Stimulated activated CD8-positive, alpha-beta memory T cell treated with anti-CD3 and anti-CD28 coated beads, Interleukin-4, amount 100 ng/mL, for 4 hours (primary cell): Measurements from ENCODE around the gene PDCD7.

Source experiments
- DNase-seq, 2 donors: peaks; one replicate each; pipeline ENCODE4 v3.0.0-alpha.2; 2020; ENCODE audit warnings: low read depth in 2 of 2, low spot score in 1 of 2

PDCD7 gene

GRCh38 chr15:65092911-65093792 lies 40.5 kb downstream of the PDCD7 start:
- no peak for DNase-seq

GRCh38 chr15:65091946-65092770 lies 41.5 kb downstream of the PDCD7 start:
- no peak for DNase-seq

DNA sequence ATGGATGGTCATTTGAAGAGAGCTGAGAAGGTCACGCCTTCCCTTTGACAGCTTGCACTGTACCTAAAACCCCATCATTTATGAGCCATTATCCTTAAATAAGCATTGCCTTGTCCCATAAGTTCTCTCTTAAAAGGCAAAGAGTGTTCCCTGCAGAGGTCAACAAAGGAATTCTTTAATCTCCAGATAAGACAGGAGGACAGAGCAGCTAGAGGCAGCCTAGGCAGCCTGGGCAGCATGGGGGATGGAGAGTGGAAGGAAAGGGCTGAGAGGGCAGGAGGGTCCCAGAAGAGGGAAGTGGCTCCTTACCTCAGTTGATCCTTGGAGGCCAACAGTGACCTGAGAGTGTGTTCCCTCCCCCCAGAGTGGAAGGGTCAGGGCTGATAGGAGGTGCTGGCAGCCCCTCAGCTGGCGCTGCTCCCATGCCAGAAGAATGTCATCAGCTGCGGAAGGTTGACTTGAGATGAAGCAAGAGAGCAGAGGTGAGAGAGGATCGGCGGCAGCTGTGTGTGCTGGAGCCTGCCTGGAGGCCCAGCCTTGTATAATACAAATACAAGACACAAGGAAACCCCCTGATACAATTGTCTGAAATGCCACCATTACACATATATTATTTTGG lies 44.3 kb downstream of the PDCD7 start:
- DNase-seq: no peak

GRCh38 chr15:65088643-65089021 lies 45.0 kb downstream of the PDCD7 start:
- no peak for DNase-seq

DNA sequence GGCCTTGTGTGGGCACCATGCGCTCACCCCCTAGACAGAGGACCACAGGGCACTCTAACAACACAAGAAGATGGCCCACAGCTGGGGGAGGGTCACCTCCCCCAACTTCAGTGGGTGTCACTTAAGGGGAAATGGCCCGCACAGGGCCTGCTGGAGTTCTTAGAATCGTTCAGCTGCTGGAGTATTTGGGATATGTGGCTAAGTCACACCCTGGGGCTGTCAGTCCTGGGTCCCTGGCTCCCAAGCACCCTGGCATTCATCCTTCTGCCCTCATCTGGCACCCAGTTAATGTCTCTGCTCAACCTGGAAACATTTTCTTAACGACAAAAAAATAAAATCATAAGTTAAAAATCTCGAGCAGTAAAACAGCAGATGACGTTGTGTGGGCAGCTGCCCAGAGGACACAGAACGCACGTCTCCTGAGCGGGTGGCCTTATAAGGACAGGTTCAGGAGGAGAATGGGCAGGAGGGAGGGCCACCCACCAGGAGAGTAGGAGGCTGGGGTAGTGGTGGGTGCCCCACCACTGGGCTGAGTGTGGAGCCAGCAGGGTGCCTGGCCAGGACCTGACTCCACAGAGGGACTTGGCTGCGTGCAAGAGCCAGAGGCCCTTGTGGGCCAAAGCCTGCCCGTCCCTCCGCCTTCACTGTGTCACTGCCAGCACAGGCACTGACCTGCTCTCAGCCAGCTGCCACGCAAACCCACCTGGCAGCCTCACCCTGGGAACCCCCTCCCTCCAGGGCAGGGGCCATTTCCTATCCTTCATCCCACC lies 45.5 kb downstream of the PDCD7 start:
- DNase-seq: no peak

DNA sequence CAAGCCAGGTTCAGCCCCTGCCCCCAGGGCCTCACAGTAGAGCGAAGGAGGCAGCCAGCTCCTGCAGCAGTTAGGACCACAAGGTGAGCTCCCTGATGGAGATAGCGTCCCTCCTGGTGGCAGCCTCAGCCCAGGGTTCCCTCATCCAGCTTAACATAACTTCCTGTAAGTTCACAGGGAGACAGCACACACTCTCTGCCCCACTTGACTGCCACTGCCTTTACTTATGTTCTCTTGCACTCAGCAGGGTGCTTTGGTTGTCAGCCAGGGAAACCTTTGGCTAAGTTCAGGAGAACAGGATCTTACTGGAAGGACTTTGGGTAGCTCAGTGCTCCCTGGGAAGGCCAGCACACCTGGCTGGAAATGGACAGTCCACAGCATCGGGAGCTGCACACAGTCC lies 46.2 kb downstream of the PDCD7 start:
- no peak for DNase-seq

DNA sequence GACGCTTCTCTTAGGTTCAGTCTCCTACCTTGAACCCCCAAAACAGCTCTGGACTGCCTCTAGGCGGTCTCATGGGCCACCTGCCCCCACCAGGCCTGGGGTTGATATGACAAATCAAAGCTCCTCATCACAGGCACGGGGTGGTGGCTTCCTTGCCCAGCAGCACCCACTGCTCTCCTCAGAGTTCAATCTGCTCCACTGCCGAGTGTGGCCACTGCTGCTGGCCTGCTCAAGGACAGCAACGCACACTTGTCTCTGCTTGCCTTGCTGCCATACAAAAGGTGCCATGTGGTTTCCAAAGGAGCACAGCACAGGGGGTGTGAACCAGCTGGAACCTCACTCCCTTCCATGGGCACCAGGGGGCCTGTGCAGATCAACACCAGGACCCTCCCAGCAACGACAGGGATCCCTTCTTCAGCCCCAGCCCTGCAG lies 46.9 kb downstream of the PDCD7 start:
- no peak for DNase-seq

- no peak for DNase-seq
These were observed 47.5 kb downstream of the PDCD7 start for GRCh38 chr15:65085990-65086679.

DNA sequence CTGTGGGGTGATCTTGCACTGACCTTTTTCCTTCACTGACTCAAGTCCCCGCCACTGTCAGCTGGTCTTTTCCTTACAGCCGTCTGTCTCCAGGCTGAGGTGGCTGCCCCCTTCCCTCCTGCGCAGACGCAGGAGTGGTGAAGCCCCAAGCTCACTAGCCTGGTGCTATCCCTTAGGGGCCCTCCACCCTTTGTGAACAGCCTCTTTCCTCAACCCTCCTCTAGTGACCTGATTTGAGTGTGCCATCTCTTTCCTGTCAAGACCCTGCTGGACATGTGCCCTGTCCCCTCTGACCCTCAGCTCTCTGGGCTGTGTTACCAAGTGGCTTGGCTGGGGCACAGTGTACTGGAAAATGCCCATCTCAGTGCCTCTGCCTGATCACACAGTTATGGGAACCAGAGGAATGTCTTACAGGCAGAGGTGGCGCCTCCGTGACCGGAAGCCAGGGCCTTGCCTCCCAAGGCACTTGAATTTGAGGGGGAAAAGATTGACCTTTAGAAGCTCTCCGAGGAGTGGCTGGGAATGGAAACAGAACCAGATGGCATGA lies 48.3 kb downstream of the PDCD7 start:
- DNase-seq: no peak

DNA sequence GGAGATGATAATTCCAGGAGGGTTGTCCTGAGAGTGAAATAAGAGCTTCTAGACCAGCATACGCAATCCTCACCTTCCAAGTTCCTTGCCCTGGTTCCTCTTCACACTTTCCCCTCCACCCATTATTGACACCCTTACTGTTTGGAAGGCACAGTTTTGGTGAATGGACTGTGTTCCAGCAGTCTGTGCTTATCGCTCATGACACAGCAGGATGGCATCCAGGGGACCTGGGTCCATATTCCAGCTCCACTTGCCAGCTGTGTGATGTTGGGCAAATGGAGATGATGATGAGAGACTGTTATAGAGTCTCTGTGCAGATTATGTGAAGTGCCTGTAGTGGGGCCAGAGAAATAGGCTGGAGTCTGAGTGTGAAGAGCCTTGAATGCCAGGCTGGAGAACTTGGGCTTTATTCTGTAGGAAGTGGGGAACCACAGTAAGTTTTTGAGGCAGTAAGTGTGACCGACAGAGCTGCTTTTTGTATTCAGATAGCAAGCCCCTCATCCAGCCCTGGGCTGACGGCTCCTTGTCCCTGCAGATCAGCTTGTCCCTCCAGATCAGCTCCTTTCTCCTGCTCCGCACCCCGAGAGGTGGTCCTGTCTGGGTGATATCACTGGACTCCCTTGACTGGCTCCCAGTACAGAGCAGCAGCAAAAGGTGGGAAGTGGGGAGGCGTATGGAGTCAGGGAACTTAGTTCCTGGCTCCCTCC lies 49.0 kb downstream of the PDCD7 start:
- DNase-seq: no peak

DNA sequence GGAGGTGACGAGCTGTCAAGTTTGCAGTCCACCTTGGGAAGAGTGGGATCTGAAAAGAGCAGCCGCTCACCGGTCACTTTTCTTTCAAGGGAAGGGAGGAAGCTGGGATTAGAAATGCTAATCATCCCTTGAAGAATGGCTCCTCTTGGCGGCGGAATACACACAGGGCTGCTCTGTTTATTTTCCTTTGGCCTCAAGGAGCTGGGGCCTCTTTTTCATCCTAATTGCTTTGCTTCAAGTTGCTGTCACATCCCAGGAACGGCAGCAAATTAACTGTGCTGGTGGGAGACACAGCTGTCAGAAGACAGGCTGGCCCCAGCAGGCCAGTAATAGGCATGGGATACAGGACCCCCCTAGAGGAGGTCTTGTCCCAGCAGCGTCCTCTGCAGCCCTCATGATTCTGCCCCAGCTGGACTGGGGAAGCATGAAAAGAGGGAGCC lies 50.3 kb downstream of the PDCD7 start:
- no peak for DNase-seq

DNA sequence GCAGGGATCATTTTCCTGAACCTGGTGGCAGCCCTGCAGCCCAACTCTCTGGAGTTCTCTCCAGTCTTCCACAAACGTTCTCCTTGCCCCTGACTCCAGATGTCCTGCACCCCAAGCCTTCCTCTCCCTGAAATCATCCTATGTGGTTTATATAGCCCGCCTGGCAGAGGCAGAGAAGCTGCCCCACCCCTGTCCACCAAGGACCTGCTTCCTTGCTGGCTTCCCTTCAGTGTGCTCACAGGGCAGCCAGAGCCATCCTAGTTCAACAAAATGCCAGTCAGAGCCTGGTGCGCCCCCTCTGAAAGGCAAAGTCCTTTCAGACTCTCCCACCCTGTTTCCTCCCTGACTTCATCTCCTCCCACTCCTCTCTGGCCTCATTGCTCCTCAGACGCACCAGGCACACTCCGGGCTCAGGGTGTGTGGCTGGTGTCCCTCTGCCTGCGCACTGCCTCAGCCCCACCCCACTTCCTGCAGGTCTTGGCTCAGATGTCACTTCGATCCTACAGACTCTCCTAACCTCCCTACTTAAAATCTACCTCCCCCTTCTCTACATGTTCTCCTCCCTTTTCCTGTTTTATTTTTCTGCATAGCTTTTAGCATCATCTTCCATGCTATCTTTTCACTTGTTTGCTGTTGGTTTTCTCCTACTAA lies 51.2 kb downstream of the PDCD7 start:
- no peak for DNase-seq

GRCh38 chr15:65081758-65082157 lies 51.9 kb downstream of the PDCD7 start:
- DNase-seq: peak in 1 of 2 donors; percentile 11

- no peak for DNase-seq
These were observed 52.3 kb downstream of the PDCD7 start for GRCh38 chr15:65081270-65081669.

- DNase-seq: no peak
These were observed 54.0 kb downstream of the PDCD7 start for GRCh38 chr15:65079580-65079979.

- DNase-seq: no peak
These were observed 55.6 kb downstream of the PDCD7 start for GRCh38 chr15:65077981-65078352.

GRCh38 chr15:65077291-65077980 lies 56.2 kb downstream of the PDCD7 start:
- DNase-seq: no peak

- DNase-seq: no peak
These were observed 56.9 kb downstream of the PDCD7 start, which contains the start of gene KBTBD13 for GRCh38 chr15:65076486-65077290. TSS of gene KBTBD13 (plus strand) at chr15:65076746. CDS start at chr15:65076816, 70 bp downstream.
